Body of pancreas (tissue), 4 donors: ENCODE measurements around the gene GFRA1. TPM values are rescaled to one million over a fixed set of nuclear protein-coding genes. Genes with fewer than 3 reads are reported as not detected.

Source experiments
- ATAC-seq: fragments of 150-250 bp; one replicate; pipeline ENCODE4 v1.9.1; 2016
- DNase-seq, 4 donors: peaks; one replicate each; pipeline ENCODE4 v3.0.0-alpha.2; 2019
- H3K27ac ChIP-seq, 4 donors: fragments of 200-600 bp; sonication (generic); 1 replicate in 3 of 4; 2 replicates in 1 of 4; pipeline versions ENCODE4 v1.5.1 to v1.6.1; 2016 to 2019; ENCODE audit warnings: mild to moderate bottlenecking in 1 of 4, mixed read lengths in 1 of 4, moderate library complexity in 1 of 4
- H3K27me3 ChIP-seq, 2 donors: fragments of 200-600 bp; sonication (generic); one replicate each; pipeline ENCODE4 v1.6.0; 2016; ENCODE audit warnings: mild to moderate bottlenecking in 1 of 2
- H3K36me3 ChIP-seq, 2 donors: fragments of 200-600 bp; sonication (generic); replicated peaks in 1 of 2; 2 replicates each; pipeline ENCODE4 v1.5.1; 2016; ENCODE audit warnings: low read depth in 2 of 2; ENCODE audit not compliant: insufficient read depth in 1 of 2
- H3K4me1 ChIP-seq: fragments of 200-600 bp; sonication (generic); one replicate; pipeline ENCODE4 v1.6.0; 2016
- H3K4me3 ChIP-seq, 2 donors: fragments of 200-600 bp; sonication (generic); 1 replicate in 1 of 2; 2 replicates in 1 of 2; pipeline ENCODE4 v1.5.1; 2016 to 2019
- H3K9me3 ChIP-seq, 3 donors: fragments of 200-600 bp; sonication (generic); 1 replicate in 2 of 3; 2 replicates in 1 of 3; pipeline ENCODE4 v1.5.1; 2016
- CTCF ChIP-seq, 7 experiments: fragments of 450-650 bp in 4 of 7; fragments of 200-600 bp in 3 of 7; sonication (generic) in 3 of 7; IDR thresholded peaks; one replicate each; pipeline ENCODE4 v1.5.1; 2016 to 2019; ENCODE audit warnings: antibody characterized with exemption in 7 of 7
- POLR2A ChIP-seq, 3 donors: fragments of 450-650 bp; IDR thresholded peaks; one replicate each; pipeline ENCODE4 v1.6.1; 2016; ENCODE audit warnings: antibody characterized with exemption in 3 of 3, mild to moderate bottlenecking in 2 of 3
- WGBS, 2 donors: methylation state at CpG; one replicate each; pipeline ENCODE4 v1.1.5; 2017; 5-methylcytosine and 5-hydroxymethylcytosine counted together
- intact Hi-C: fragments of 100-400 bp; cut with DNase I; formaldehyde crosslinking; loops from one replicate; pipeline ENCODE4 v1.15.1; 2023
- total RNA-seq, 2 donors: library from RNA; depleted of rRNA; stranded (reverse); fragments of >200 nt; gene quantifications; one replicate each; pipeline ENCODE4 v1.1.0, GENCODE V29; 2016

The GFRA1 gene
- total RNA-seq, 2 donors from 2014 or later = 4.2 to 6.9 TPM

DNA sequence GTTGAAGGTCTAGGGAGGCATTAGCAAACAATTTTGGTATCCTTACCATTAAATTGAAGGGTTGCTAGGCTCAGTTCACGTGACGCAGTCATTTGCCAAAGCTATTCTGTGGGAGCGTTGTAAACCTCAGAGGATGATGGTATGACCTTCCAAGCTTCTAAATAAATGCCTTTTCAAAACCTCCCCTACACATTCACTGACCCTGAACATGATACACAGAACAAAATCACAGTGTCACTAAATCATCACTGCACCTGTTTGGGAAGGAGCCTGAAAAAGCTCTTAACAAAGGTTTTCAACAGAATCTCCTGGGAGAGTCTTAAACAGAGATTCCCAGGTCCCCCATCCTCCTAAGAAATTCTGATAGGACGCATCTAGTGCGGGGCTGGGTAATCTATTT is 38.0 kb upstream of the GFRA1 start:
- WGBS, 2 donors = 93% methylated on average over 5 of the region's 5 CpGs
- Histone ChIP-seq H3K4me3 (no peak overlapping the region), H3K27ac (no peak overlapping the region), H3K9me3 (no peaks in the 10 kb centered on the region), H3K36me3 (no peaks in the 10 kb centered on the region), H3K4me1 (no peaks in the 10 kb centered on the region), H3K27me3 (no peaks in the 10 kb centered on the region)
- DNase-seq (no peak), ATAC-seq (no peak)
- TF ChIP-seq CTCF (IDR thresholded peaks at IDR 0.05) (no peak), POLR2A (IDR thresholded peaks at IDR 0.05) (no peak)
- intact Hi-C loops = no loop called here

DNA sequence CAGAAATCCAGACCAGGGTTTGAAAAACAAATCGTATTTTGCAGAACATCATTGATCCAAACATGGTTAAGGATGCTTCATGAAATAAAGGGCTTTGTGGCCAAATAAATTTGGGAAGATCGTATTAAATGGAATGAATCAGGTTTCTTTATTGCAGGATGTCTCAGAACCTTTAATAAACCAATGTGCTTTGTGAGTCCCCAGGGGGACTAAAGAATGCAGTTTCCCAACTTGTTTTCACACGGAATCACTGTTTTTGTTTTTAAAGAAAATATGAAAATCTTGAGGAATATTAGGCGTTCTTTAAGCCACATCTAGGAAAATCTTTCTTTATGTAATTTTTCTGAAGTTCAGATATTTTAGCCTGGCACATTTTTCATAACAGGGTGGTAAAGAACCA is 34.4 kb upstream of the GFRA1 start:
- no peaks in the 10 kb centered on the region for H3K9me3 ChIP-seq
- DNase-seq (no peak), ATAC-seq (no peak)
- no peaks in the 10 kb centered on the region for H3K27me3 ChIP-seq
- H3K36me3 ChIP-seq = no peaks in the 10 kb centered on the region
- H3K27ac ChIP-seq = no peak overlapping the region
- no peaks in the 10 kb centered on the region for H3K4me1 ChIP-seq
- no peak overlapping the region for H3K4me3 ChIP-seq
- 78 to 85% methylated on average over 4 of the region's 4 CpGs for WGBS, 2 donors
- intact Hi-C loops = no loop called here
- TF ChIP-seq CTCF (IDR thresholded peaks at IDR 0.05) (no peak), POLR2A (IDR thresholded peaks at IDR 0.05) (no peak)

- TF ChIP-seq POLR2A (IDR thresholded peaks at IDR 0.05) = no peak
- TF ChIP-seq CTCF (IDR thresholded peaks at IDR 0.05) = no peak
- Histone ChIP-seq H3K36me3 (no peaks in the 10 kb centered on the region), H3K27ac (no peak overlapping the region), H3K9me3 (no peaks in the 10 kb centered on the region), H3K4me1 (no peaks in the 10 kb centered on the region), H3K27me3 (no peaks in the 10 kb centered on the region), H3K4me3 (no peak overlapping the region)
- ATAC-seq (no peak), DNase-seq (no peak)
- intact Hi-C loops = no loop called here
- WGBS, 2 donors = 68 to 70% methylated on average over 2 of the region's 2 CpGs
These were observed 33.8 kb upstream of the GFRA1 start for GRCh38 chr10:116306847-116307246.

DNA sequence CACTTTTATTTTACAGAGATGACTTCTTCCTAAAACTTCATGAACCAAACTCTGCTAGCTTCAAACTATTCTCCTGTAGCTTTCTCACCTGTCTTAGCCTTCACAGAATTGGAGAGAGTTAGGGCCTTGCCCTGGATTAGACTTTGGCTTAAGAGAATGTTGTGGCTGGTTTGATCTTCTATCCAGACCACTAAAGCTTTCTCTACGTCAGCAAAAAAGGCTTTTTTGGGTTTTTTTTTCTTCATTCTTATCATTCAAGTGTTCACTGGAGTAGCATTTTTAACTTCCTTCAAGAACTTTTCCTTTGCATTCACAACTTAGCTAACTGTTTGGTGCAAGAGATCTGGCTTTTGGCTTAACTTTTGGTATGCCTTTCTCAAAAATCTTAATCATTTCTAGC is 31.9 kb upstream of the GFRA1 start:
- H3K9me3 ChIP-seq = no peaks in the 10 kb centered on the region
- 60 to 62% methylated on average over 1 of the region's 1 CpG for WGBS, 2 donors
- no peak overlapping the region for H3K27ac ChIP-seq
- H3K36me3 ChIP-seq = no peaks in the 10 kb centered on the region
- no peaks in the 10 kb centered on the region for H3K4me1 ChIP-seq
- ATAC-seq (no peak), DNase-seq (no peak)
- no peaks in the 10 kb centered on the region for H3K27me3 ChIP-seq
- H3K4me3 ChIP-seq = no peak overlapping the region
- intact Hi-C loops = no loop called here
- TF ChIP-seq CTCF (IDR thresholded peaks at IDR 0.05) = no peak
- no peak for TF ChIP-seq POLR2A (IDR thresholded peaks at IDR 0.05)

DNA sequence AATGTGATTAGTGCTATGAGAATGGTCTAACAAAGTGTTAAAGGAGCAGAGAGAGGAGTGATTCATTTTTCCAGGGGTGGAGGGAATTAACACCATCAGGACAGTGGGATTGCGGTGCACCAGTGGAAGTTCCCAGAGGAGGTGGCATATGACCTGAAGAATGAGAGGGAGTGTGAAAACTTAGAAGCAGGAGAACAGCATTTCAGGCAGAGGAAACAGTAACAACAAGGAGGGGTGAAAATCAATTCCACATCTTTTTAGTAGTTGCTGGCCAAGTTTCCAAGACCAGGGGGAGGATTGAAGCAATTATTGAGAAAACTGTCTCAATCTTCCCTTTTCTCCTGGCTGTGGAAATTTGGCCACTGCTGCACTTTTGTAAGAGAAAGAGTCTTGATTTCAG is 27.5 kb upstream of the GFRA1 start:
- WGBS, 2 donors = 81 to 85% methylated on average over 1 of the region's 1 CpG
- Histone ChIP-seq H3K4me3 (no peak overlapping the region), H3K4me1 (no peaks in the 10 kb centered on the region), H3K36me3 (no peaks in the 10 kb centered on the region), H3K27me3 (no peaks in the 10 kb centered on the region), H3K9me3 (no peaks in the 10 kb centered on the region), H3K27ac (no peak overlapping the region)
- DNase-seq = no peak
- intact Hi-C loops = no loop called here
- ATAC-seq = no peak
- TF ChIP-seq CTCF (IDR thresholded peaks at IDR 0.05) (no peak), POLR2A (IDR thresholded peaks at IDR 0.05) (no peak)
